ENCODE results near the gene SLC1A7.

The SLC1A7 gene

DNA sequence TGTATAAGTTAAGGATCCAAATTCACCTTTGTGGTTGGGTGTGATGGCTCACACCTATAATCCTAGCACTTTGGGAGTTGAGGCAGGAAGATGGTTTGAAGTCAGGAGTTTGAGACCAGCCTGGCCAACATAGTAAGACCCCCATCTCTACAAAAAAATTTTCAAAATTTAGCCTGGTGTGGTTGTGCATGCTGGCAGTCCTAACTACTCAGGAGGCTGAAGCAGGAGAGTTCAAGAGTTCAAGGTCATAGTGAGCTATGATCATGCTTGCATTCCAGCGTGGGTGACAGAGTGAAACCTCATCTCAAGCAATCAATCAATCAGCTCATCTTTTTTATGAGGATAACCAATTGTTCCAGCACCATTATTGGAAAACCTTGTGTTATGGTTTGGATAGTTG, 16.5 kb upstream of the SLC1A7 start:
- DNase-seq, result no peak

DNA sequence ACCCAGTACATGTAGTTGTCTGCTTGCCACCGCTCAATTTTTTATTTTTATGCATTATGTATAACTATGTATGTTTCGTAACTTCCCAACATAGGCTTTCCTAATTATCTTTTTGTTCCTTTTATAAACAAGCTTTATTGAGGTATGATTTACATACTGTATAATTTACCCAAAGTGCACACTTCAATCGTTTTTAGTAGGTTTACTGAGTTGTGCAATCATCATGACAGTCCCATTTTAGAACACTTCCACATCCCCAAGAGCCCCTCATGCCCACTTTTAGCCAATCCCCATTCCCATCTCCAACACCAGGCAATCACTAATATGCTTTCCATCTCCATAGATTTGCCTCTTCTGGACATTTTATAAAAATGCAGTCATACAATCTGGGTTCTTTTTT, 14.3 kb upstream of the SLC1A7 start:
- no peak for DNase-seq

DNA sequence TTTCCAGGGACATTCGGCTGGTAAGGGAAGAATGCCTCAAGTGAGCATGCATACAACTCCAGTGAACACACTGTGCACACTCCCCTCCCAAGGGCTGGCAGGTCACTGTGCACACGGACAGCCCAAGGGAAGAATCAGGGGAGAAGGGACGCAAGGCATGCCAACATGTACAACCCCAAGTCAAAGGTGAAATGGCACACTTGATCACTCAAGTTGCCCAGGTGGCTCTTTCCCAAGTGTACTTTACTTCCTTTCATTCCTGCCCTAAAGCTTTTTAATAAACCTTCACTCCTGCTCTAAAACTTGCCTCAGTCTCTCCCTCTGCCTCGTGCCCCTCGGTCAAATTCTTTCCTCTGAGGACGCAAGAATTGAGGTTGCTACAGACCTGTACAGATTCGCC, 13.5 kb upstream of the SLC1A7 start:
- DNase-seq, result no peak

DNA sequence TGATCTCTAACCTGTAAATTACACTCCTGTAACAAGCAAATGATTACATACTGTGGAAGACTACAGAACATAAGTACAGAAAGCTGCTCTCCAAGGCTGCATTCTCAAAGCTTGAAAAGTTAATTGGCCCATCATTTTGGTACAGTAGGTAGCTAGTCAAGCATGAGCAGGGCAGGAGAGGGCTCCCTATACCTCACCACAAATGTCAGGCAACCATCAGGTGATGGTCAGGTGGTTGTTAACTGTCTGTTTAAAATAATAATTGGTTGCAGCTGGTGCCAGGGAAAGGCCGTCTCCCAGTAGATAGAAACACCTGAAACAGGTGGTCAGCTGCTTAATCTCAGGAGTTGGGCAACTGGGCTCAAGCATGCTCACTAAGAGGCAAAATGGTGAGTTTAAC, 13.1 kb upstream of the SLC1A7 start:
- no peak for DNase-seq

DNA sequence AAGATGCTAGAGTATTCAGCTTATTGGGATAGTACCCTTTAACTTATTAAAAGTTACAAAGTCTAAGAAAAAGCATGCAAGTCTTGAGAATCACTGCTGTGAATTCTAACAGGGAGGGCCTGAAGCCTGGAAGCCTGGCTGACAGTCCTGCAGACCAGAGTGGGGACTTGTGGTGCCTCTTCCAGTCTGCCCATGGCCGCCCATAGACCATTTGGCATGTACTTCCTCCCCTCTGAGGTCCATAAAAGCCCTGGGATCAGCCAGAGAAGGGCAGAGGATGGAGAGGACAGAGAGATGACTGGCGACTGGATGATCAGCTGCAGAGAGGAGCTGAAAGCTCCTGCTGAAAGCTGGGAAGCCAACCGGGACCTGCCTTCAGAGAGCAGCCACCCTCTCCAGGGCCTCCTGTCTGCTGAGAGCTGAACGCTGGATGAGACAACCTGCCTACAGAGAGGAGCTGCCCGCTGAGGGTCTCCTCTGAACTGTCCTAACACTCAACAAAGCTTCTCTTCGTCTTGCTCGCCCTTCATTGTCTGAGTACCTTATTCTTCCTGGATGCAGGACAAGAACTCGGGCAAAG, 12.5 kb upstream of the SLC1A7 start:
- DNase-seq, result no peak

DNA sequence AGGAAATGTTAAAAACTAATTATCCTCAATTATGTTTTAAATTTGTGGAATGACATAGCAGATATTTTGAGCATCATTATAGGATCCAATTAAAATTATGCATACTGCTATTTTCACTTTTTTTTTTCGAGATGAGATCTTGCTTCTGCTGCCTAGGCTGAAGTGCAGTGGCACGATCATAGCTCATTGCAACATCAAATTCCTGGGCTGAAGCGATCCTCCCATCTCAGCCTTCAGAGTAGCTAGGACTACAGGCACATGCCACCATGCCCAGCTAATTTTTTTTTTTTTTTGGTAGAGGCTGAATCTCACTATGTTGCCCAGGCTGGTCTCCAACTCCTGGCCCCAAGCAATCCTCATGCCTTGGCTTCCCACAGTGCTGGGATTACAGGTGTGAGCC, 11.3 kb upstream of the SLC1A7 start:
- no peak for DNase-seq

DNA sequence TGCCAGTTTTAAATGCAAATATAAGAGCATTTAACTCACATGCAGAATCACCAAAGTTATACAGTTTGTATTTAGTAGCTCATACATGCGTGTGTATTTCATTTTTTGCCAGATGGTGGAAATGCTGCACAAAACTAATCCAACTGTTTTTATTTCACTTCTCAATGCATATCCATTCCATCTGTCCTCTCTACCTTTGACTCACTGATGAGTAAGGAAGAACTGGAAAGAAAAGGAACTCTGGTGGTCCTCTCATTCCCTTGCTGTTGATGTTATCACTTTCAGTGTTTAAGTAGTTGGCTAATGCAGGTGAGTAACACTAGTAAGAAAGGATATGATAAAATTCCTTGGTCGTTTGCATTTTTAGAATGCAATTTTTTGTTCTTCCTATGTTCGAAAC, 5.7 kb upstream of the SLC1A7 start:
- DNase-seq, result no peak

DNA sequence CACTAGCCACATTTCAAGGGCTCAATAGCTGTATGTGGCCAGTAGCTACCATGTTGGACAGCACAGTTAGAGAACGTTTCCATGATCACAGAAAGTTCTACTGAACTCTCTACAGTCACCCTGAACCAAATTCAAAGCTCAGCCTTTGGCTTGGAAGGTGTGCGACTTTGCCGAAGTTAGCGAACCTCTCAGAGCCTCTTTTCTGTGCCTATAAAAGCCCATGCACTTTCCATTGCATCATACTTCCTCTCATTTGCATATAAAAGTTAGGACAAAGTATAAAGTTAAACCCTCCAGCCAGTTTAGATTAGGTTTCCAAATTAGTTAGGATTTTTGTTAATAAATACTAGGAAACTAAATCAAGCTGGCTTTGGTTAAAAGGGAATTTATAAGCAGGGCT, 4.7 kb upstream of the SLC1A7 start:
- no peak for DNase-seq

DNA sequence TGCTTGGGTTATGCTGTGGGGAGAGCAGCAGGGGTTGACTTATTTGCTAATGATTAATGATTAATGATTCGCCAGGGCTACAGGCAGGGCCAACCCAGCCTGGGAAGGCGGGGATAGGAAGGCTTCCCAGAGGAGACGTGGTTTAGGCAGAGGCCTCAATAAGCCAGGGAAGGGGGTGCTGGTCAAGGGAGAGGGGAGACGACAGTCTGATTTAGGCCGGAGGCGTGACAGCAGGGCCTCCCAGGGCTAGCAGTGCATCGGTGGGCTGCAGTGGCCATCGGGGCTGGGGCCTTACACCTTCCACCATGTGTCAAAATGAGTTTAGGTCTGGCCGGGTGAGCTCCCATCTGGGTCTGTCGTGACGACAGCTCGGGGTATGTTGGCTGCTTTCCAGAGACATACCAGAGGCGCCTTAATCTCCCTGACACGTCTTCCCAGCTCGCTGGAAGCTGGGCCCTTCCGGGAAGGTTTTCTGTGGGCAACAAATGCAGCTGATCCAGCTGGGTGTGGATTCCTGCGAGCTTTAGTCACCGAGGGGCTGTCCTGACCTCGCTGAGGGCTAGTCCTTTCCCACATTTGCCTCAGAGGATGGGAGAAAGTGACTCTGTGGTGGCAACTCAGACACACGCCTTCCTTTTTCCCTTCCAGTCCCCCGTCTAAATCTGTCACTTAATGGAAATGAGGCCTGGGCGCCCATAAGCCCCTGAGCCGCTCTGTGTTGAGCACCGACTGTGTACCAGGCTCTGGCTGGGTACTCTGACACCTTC, 3.7 kb upstream of the SLC1A7 start:
- no peak for DNase-seq

DNA sequence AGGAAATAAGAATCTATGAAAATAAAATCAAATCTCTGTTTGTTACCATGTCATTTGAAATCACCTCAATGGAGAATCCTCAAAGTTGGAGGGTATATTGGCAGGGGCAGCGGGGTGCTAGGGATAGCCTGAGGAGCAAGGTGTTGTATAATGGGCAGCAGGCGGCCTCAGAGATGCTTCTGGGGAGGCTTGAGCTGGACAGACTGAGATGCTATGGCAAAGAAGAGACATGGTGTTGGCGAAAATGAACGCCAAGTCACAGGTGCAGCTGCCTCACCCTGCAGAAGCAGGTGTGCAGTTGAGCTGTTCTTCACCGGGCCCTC, 3.1 kb upstream of the SLC1A7 start:
- DNase-seq, result no peak

DNA sequence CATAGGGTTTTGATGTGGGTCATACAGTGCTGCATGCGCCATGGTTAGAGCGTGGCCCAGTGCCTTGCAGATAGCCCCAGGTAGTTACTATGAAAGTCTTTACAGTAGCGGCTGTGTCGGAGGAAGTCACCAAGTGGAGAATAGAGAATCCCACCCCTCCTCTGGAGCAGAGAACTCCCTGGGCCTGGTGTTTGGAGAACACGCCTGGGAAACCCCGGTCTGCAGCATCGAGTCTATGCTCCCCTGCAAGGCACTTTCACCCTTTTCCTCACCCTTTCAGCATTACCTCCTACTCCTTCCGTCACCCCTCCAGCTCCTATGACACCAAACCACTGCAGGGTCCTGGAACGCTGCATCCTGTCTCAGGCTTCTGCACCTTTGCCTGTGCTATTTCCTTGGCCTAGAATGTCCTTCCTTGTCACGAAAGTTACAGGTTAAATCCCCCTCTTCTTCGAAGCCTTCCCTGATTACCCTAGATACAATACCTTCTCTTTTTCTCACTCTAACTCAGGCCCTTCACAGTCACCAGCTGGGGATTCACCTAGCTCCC, 2.7 kb upstream of the SLC1A7 start:
- DNase-seq, result no peak

DNA sequence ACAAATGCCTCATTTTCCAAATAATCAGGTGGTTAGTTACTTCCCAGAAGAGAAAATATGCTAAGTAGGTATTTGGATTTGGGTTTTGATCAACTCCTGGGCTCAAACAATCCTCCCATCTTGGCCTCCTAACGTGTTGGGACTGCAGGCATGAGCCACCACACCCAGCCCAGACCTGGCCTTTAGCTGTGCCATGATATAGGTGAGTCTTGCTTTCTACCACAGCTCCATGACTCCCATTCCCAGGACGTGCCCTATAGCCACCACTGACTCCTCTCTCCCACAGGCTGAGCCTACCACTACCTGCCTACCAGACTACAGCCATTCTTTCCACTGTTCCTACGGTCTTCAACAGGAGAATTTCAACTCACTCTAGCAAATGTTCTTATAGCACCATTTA, 1.8 kb upstream of the SLC1A7 start:
- DNase-seq, result no peak

DNA sequence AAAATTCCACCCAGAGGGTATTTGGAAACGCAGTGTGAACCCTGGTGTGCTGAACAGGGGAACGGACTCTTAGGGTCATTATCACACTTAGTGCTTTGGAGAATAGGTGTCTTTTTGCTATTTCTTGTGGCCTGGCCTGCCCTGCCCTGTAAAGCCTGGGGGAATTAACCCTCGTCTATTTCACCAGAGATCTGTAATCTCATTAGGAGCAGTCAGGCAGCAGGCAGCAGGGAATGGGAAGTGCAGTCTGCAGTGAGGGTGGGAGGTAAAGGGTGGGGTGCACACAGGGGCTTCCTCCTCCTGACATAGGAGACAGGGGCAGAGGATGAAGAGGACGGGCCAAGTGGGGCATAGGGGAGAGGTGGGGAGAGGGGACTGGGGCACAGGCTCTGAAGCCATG, 1.1 kb upstream of the SLC1A7 start:
- DNase-seq, result no peak

DNA sequence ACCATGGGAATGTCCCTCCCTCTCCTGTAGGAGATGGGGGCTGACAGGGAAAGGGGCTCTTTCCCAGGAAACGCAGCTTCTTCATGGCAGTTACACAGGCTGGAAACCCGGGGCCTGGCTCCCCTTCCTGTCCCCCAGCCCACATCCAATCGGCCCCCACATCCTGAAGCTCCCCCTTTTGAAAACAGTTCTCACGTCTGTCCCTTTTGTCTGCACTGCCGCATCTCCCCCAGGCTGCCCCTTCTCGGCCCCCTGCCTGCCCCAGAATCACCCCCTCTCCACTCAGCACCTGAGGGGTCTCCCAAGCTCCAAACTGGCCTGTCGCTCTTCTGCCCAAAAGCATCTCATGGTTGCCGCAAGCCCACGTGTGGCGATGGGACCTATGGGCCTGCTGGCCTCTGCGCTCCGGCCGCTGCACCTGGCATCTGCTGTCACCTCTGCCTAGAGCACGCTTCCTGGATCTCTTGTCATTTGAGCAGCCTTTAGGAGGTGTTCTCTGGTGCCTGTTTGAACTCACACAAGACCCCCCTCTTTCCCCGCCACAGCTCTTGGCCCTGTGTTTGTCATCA, 867 bp downstream of the SLC1A7 start:
- DNase-seq, result no peak

DNA sequence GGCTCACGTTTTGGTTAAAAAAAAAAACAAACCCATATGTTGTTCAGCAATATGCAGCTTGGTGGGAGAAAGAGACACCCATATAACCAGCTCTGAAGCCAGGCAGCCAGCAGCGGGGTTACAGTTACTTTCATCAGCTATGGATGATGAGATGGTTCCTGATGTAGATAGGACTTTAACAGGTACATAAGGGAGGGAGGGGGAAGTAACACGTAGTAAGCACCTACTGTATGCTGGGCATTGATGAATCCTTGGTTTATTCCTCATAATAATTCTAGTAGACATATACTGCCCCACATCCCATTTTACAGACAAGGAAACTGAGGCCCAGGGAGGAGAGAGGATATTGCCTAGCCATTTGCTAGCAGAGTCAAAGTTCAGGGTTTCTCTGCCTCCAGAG, 2.0 kb downstream of the SLC1A7 start:
- no peak for DNase-seq

DNA sequence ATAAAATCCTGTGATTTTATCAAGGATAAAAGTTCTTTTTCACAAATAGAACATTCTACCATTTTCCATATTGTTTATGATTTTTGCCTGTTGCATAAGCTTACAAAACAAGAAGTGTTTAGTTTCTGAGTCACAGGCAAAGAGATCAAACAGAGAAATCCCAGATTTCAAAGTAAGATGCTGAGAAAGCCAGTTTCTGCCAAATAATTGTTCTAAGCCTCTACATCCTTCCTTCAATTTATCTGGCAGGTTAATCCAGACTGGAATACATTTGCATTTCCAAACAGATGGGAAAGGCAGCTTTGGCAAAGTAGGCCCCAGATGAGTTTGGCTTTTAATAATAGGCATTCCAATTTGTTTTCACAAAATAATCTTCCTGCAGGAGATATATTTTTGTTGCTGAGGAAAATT, 2.5 kb downstream of the SLC1A7 start:
- no peak for DNase-seq

DNA sequence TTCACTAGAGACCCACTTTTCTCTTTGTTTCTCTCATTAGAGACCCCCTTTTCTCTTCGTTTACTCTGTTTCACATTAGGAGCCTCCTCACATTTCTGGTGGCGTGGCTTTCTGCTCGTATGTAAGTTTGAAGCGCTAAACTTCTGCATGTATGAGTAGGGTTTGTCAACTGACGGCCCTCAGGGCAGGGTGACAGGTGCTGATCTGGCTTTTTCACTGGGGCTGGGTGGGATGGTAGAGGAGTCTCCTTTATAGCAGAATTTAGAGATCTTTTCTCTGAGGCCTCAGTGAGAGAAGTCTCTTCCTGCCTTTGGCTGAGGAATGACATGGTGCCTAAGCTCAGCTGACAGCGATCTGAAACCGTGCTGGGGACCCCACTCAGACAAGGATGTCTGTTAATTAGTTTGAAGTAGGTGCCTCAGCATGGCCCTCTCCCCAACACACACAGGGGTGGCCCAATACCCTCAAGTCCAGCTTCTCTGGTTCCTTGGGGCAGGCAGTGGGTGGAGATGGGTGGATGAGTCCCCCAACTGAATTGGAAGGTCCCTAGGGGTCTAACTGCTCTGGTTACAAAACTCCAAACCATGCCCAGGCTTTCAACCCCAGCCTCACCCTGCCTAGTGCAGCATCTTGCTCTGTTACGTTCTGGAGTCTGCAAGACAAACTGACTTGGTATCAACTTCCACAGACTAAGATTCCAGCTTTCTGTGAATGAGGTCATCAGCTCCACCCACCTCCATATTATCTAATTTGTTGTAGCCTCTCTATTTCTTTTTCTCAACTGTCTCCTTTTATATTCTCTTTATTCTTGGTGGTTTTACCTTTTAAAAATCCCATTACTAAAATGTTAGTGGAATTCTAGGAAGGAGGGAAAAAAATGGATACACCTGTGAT, 3.2 kb downstream of the SLC1A7 start:
- DNase-seq, result no peak

DNA sequence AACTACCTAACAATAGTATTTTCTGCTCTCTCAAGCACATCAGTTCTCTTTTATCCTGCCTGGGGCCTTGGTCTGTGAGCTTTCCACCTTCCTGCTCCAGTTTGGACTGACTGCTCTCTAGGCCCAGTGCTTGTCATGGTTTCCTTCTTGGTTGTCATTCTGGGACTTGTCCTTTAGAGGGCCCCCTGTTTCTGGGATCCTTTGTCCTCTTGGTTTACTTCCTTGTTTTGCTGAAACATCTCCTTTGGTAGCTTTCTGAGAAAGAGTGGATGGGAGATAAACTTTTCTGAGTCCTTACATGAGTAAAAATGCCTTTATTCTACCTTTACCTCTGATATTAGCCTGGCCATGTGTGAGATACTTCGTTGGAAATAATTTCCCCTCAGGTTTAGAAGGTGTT, 4.7 kb downstream of the SLC1A7 start:
- no peak for DNase-seq

DNA sequence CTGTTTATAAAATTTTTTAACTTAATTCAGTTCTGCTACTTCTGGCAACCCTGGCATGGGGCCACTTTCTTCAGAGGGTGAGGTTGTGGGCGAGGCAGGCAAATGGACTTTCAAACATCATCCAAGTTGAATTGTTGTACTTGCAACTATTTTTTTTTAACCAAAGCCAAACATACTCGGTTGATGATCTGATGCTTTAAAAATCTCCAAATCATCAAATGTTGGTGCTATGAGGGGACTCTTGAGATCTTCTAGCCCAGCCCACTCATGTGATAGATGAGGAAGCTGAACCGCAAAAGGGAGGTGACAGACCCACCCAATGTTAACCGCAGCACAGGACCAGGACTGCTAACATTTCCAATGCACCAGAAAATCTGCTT, 6.7 kb downstream of the SLC1A7 start:
- DNase-seq, result no peak

DNA sequence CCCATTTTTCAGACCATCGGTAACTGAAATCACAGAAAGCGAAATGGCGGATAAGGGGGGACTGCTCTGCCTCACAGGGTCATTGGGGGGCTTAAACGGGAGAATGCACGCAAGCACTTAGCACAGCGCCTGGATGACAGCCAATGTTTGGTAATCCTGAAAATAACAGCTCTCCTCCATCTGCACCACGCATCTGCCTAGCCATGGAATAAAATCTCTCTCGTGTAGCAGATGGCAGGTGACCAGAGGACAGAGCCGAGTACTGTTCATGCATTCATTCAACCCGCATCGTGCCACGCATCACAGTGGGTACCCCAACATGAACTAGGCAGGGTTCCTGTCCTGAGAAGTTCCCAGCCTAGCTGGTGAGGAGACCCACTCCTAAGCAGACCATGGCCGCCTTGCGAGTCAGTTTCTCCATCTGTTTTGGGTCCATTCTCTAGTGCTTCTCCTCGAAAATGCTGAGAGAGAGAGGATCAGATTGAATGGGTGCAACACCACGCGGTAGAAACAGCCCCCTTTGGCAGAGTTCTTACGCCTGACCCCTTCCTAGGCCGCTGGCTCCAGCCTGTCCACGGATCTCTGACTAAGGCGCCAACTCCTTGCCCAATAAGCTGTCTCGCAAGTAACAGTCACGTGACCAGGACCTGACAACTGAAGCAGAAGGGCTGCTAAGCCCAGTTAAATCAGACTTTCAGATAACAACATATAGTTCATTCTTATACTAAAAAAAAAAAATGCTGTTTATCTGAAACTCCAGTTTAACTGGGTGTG, 7.3 kb downstream of the SLC1A7 start:
- no peak for DNase-seq

DNA sequence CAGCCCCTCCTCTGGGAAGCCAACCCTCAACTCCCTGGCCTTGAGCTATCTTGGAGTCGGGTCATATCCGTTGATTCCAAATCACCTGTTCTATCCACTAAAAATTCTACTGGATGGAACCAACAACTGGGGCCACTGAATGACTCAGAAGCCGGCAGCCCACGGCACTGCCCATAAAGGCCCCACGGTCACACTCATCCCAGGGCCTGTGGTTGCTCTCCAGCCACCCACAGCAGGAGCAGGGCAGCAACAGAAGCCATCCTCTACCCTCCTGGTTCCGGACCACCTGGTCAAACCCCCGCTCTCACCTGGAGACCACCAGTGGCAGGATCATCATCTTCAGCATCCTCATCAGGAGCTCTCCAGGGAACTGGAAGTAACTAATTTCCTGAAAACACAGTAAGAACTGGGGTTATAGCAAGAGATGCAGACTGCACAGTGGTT, 8.4 kb downstream of the SLC1A7 start:
- DNase-seq, result no peak

DNA sequence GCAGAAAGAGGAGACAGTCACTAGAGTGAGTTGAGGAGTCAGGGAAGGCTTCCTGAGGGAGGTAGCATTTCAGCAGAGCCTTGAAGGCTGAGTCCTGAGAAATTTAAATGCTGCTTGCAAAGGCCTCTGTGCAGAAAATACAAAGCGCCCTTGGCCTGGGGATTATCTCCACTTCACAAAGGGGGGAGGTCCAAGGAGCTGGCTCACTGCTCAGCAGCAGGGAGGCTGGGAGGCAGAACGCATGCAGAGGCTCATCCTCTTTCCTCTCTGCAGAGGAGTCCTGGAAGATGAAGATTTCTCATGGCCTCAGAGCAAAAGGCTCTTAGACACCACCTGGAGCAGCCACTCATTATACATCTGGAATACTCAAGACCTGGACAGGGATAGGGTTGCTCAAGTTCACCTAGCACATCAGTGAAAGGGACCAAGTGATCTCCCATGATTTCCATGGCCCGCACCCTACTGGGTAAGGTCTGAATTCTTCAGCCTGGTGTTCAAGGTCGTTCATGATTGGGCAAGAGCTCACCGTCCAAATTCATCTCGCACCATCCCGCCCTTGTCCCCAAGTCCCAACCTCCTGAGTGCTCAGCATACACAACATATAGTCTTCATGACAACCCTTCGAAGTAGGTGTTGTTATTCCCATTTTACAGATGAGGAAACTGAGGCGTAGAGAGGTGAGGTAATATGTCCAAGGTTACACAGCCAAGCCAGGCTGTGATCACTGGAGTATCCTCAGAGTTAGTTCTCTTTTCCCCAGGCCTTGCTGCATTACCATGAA, 9.0 kb downstream of the SLC1A7 start:
- DNase-seq, result no peak
